HG03097 (cell line): ENCODE results near the gene ASB10.

Experiments
- ATAC-seq: cut with Tn5 transposase; IDR thresholded peaks from one replicate; pipeline ENCODE4 v1.9.1; 2021; ENCODE audit not compliant: unreplicated experiment, low FRiP score

ASB10 gene

GRCh38 chr7:151128144-151128543, 58.9 kb downstream of the ASB10 start:
- ATAC-seq, result no peak

- no peak for ATAC-seq
These were observed 60.4 kb downstream of the ASB10 start for GRCh38 chr7:151126491-151127137.

- ATAC-seq, result no peak
These were observed 61.1 kb downstream of the ASB10 start for GRCh38 chr7:151125846-151126481.
